GM19438 (cell line): ENCODE measurements around the gene SLC12A9.
A peak's percentile ranks its signal among the peaks of the same experiment; 100 is the strongest.

Experiments used
- ATAC-seq: cut with Tn5 transposase; IDR thresholded peaks from one replicate; pipeline ENCODE4 v1.9.1; 2021; ENCODE audit warnings: low read depth; ENCODE audit not compliant: unreplicated experiment

Gene SLC12A9

GRCh38 chr7:100882201-100882600, 29.7 kb downstream of the SLC12A9 start:
- no peak for ATAC-seq

GRCh38 chr7:100882785-100883526, 30.4 kb downstream of the SLC12A9 start:
- no peak for ATAC-seq

- no peak for ATAC-seq
Measured at GRCh38 chr7:100884736-100885439, 32.4 kb downstream of the SLC12A9 start.

- no peak for ATAC-seq
Measured at GRCh38 chr7:100885440-100886141, 33.1 kb downstream of the SLC12A9 start.

GRCh38 chr7:100886142-100886935, 33.8 kb downstream of the SLC12A9 start:
- no peak for ATAC-seq

- no peak for ATAC-seq
Measured at GRCh38 chr7:100886936-100887515, 34.5 kb downstream of the SLC12A9 start.

GRCh38 chr7:100887516-100888290, 35.2 kb downstream of the SLC12A9 start:
- ATAC-seq, result no peak

- no peak for ATAC-seq
Measured at GRCh38 chr7:100888291-100888987, 35.9 kb downstream of the SLC12A9 start.

- peak; percentile 24 for ATAC-seq
Measured at GRCh38 chr7:100888988-100889750, 36.7 kb downstream of the SLC12A9 start, which contains the start of gene UFSP1. Gene UFSP1 (minus strand): TSS chr7:100889715. CDS start chr7:100889271, 444 bp downstream.

- no peak for ATAC-seq
Measured at GRCh38 chr7:100890653-100891567, 38.4 kb downstream of the SLC12A9 start.

GRCh38 chr7:100891568-100892247, 39.2 kb downstream of the SLC12A9 start:
- no peak for ATAC-seq

GRCh38 chr7:100892364-100893317, 40.1 kb downstream of the SLC12A9 start:
- no peak for ATAC-seq

- no peak for ATAC-seq
Measured at GRCh38 chr7:100893318-100893895, 40.9 kb downstream of the SLC12A9 start.

GRCh38 chr7:100893910-100894721, 41.6 kb downstream of the SLC12A9 start:
- no peak for ATAC-seq
